ENCODE measurements around the gene WDTC1. TPM values are rescaled to one million over a fixed set of nuclear protein-coding genes. Genes with fewer than 3 reads are reported as not detected.
"Not testable (repeated sequence)": the region's sequence is repeated elsewhere in the genome, so short reads cannot be mapped to it uniquely, and the experiment has no call there.

The WDTC1 gene, protein sequence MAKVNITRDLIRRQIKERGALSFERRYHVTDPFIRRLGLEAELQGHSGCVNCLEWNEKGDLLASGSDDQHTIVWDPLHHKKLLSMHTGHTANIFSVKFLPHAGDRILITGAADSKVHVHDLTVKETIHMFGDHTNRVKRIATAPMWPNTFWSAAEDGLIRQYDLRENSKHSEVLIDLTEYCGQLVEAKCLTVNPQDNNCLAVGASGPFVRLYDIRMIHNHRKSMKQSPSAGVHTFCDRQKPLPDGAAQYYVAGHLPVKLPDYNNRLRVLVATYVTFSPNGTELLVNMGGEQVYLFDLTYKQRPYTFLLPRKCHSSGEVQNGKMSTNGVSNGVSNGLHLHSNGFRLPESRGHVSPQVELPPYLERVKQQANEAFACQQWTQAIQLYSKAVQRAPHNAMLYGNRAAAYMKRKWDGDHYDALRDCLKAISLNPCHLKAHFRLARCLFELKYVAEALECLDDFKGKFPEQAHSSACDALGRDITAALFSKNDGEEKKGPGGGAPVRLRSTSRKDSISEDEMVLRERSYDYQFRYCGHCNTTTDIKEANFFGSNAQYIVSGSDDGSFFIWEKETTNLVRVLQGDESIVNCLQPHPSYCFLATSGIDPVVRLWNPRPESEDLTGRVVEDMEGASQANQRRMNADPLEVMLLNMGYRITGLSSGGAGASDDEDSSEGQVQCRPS
- 61.1 TPM for total RNA-seq
- long read RNA-seq, full-length matches to known transcripts = 8 of 28 reads
- long read RNA-seq, partial matches to known transcripts = 3 of 28 reads
- long read RNA-seq, other reads (novel, unspliced or antisense) = 17 of 28 reads

DNA sequence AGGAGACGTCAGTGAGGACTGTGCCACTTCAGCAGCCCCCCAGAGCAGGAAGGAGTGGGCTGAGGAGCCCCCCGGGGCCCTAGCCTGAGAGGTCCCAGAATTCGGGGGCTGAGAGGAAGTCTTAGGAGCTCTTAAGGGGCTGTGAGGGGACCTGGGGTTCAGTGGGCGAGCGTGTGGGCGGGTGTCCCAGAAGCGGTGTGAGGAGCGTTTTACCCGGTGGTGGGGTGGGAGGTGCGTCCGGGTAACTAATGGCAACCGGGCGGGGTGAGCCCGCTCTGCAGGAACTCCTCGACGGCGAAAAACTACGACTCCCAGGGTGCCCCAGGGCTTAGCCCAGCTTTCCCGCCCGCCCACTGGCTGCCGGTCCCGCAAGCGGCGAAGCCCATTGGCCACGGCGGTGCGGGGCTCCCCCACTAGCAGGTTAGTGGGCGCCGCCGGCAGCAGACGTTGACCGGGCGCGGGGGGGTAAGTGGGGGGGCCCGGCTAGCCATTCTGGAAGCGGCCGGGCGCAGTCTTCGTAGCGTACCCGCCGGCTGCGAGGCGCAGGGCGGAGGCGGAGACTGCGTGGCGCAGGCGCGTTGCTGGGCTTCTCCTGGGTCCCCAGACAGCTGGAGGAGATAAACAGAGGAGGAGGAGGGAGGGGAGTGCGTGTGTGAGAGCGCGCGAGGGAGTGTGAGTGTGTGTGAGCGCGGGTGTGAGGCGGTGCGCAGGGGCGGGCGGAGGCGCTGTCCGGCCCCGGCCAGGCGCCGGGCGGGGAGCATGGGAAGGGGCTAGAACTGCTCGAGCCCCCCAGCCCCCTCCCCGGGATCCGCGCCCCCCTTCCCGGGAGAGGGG, at the start of gene WDTC1:
Gene WDTC1 (plus strand): TSS at position 584 of the 834 bp plus-strand sequence. CDS start 26,423 bp downstream, outside the sequence.
- Histone ChIP-seq H3K4me3 (peak within 1 kb of the TSS; percentile 99), H3K9me3 (replicated peaks) (no peaks in the 10 kb centered on the region), H3K27ac (replicated peaks) (peak within 1 kb of the TSS; percentile 91), H3K36me3 (no peaks in the 10 kb centered on the region), H3K27me3 (ENCODE audit: low read depth) (no peaks in the 10 kb centered on the region), H3K4me1 (peaks cover 32% of the 10 kb centered on the region)
- TF ChIP-seq, protein P1, sequence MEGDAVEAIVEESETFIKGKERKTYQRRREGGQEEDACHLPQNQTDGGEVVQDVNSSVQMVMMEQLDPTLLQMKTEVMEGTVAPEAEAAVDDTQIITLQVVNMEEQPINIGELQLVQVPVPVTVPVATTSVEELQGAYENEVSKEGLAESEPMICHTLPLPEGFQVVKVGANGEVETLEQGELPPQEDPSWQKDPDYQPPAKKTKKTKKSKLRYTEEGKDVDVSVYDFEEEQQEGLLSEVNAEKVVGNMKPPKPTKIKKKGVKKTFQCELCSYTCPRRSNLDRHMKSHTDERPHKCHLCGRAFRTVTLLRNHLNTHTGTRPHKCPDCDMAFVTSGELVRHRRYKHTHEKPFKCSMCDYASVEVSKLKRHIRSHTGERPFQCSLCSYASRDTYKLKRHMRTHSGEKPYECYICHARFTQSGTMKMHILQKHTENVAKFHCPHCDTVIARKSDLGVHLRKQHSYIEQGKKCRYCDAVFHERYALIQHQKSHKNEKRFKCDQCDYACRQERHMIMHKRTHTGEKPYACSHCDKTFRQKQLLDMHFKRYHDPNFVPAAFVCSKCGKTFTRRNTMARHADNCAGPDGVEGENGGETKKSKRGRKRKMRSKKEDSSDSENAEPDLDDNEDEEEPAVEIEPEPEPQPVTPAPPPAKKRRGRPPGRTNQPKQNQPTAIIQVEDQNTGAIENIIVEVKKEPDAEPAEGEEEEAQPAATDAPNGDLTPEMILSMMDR (IDR thresholded peaks at IDR 0.05; ENCODE audit: borderline replicate concordance) = no peak
- DNase-seq = peak; percentile 99
- intact Hi-C loops (cut with micrococcal nuclease) = no loop called here

DNA sequence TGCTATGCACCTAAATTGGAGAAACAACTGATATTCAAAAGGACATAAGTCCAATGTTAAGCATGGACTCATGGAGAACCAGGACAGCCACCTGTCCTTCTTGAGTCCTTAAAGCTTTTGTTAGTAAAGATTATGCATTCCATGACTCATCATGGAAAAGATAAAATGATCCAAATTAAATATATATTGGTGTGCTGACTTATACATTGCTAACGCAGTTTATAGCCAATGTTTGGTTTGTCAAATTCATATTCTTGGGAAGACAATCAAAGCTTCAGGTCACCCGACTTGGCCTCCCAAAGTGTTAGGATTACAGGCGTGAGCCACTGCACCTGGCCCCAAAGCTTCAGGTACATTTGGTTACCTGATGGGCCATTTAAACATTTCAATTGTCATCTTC, 49.8 kb upstream of the WDTC1 start:
- H3K4me1 ChIP-seq; DNase-seq; intact Hi-C loops (cut with micrococcal nuclease); H3K4me3 ChIP-seq; H3K27ac ChIP-seq (replicated peaks); H3K27me3 ChIP-seq (ENCODE audit: low read depth); H3K36me3 ChIP-seq: not testable (repeated sequence)
- H3K9me3 ChIP-seq (replicated peaks) = peaks cover 29% of the 10 kb centered on the region

DNA sequence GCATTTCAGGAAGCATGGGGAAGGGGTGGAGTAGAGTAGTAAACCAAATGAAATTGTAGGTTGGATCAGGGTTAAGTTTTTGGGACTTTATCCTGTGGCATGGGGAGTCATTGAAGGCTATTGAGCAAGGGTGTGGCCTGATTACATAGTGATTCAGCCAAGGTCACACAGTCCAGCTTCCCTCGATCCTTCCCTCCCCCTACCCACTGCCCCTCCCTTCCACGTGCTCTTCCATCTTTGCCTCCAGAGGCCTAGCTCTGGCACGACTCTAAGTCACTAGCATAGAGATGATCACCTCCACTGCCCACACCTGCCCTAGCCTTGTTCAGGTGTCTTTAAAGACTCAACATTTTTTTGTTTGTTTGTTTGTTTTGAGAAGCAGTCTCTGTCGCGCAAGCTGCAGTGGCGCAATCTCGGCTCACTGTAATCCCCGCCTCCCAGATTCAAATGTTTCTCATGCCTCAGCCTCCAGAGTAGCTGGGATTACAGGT, 42.3 kb upstream of the WDTC1 start:
- no peak for DNase-seq
- intact Hi-C loops (cut with micrococcal nuclease) = loop anchor here (10.0 kb wide), 1 partner anchor 87 kb away; no protein-coding TSS in a partner anchor
- H3K27ac ChIP-seq (replicated peaks) = no peak overlapping the region
- no peaks in the 10 kb centered on the region for H3K27me3 ChIP-seq (ENCODE audit: low read depth)
- no peaks in the 10 kb centered on the region for H3K36me3 ChIP-seq
- TF ChIP-seq, protein P1 (IDR thresholded peaks at IDR 0.05; ENCODE audit: borderline replicate concordance) = no peak
- H3K9me3 ChIP-seq (replicated peaks) = no peaks in the 10 kb centered on the region
- H3K4me3 ChIP-seq = no peak overlapping the region
- no peaks in the 10 kb centered on the region for H3K4me1 ChIP-seq

DNA sequence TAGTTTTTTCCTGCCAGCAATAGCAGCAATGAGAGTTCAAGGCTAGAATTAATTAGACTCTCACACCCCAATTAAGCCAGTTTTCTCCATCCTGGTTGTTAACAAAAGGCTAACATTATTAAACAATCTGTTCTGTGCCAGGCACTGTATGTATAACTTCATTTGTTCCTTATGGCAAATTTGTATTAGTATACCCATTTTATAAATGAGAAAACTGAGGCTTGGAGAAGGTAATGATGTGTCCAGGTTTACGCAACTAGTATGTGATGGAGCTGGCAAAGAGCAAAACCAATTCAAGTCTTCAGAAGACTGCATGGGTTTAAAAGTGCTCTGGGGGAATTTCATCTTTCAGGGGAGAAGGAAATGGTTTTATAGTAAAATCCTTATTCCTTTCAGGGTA, 41.2 kb upstream of the WDTC1 start:
- H3K36me3 ChIP-seq = no peaks in the 10 kb centered on the region
- intact Hi-C loops (cut with micrococcal nuclease) = loop anchor here (10.0 kb wide), 1 partner anchor 88 kb away; no protein-coding TSS in a partner anchor
- H3K27ac ChIP-seq (replicated peaks) = no peak overlapping the region
- H3K27me3 ChIP-seq (ENCODE audit: low read depth) = no peaks in the 10 kb centered on the region
- no peaks in the 10 kb centered on the region for H3K4me1 ChIP-seq
- TF ChIP-seq, protein P1 (IDR thresholded peaks at IDR 0.05; ENCODE audit: borderline replicate concordance) = no peak
- no peak for DNase-seq
- H3K9me3 ChIP-seq (replicated peaks) = no peaks in the 10 kb centered on the region
- no peak overlapping the region for H3K4me3 ChIP-seq

DNA sequence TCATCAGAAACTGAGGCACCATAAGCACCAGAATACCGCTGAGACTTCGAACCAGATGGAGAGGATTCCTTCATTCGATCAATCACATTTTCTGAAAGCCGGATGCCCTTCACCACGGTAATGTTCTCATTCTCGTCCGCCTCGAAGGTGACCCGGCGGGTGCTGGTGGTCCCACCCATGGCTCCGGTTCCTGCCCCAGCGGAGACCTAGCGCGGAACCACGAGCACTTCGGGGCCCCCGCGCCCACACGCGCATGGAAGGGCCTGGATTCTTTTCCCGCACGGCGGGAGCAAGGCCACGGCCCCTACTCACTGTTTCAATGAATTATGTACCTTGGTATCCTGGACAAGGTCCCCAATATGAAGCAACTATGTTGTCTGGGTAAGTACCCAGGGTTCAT, 33.1 kb upstream of the WDTC1 start:
- Histone ChIP-seq H3K36me3 (no peaks in the 10 kb centered on the region), H3K4me3 (no peak overlapping the region), H3K9me3 (replicated peaks) (no peaks in the 10 kb centered on the region), H3K27ac (replicated peaks) (no peak overlapping the region), H3K27me3 (ENCODE audit: low read depth) (peaks cover 8% of the 10 kb centered on the region), H3K4me1 (no peaks in the 10 kb centered on the region)
- intact Hi-C loops (cut with micrococcal nuclease) = no loop called here
- TF ChIP-seq, protein P1 (IDR thresholded peaks at IDR 0.05; ENCODE audit: borderline replicate concordance) = no peak
- DNase-seq = no peak
